Fibroblast of skin of left biceps (primary cell): Measurements from ENCODE around the gene LCOR.

Experiments
- DNase-seq, 2 experiments: peaks; one replicate each; pipeline ENCODE4 v3.0.0-alpha.2; 2013; ENCODE audit warnings: low read depth in 2 of 2

Gene LCOR

GRCh38 chr10:97011397-97011796 is 179.3 kb downstream of the LCOR start:
- DNase-seq: no peak

GRCh38 chr10:97012470-97012869 is 180.4 kb downstream of the LCOR start:
- DNase-seq: no peak

DNA sequence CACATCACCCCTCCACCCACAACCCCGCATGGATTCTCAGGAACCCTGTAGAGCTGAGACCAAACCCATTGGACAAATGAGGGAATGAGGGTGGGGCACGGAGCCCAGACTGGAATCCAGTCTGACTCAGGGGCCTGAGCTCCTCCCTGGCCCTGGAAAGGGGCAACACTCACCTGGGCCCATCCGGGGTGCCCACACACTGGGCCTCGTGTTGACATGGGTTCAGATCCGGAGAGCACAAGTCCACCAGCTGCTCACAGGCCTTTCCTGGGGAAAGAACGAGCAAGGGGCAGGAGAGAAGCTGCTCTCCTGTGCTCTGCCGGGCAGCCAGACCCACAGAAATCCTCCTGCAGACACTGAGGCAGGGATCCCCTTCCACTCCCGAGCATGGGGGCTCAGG is 181.5 kb downstream of the LCOR start:
- no peak for DNase-seq

- DNase-seq: no peak
Observed at GRCh38 chr10:97013983-97014382, 181.9 kb downstream of the LCOR start.

DNA sequence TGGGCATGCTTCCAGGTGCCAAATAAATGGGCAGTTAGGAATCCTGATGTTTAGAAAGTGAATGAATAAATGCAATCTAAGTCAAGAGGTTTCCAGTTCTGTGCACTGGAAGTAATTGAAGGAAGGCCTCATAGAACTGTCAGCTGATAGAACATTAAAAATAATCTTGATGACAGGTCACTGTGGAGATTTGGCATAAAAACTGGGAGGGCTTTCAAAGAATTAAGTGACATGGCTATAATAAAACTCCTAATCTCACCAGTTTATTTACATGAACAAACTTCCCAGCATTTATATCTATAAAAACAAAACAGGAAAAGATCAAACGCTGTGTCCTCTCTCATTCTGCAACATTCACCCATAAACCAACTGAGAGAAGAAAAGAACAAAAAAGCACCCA is 183.1 kb downstream of the LCOR start:
- no peak for DNase-seq

- DNase-seq: no peak
Observed at GRCh38 chr10:97016728-97017473, 184.8 kb downstream of the LCOR start.

DNA sequence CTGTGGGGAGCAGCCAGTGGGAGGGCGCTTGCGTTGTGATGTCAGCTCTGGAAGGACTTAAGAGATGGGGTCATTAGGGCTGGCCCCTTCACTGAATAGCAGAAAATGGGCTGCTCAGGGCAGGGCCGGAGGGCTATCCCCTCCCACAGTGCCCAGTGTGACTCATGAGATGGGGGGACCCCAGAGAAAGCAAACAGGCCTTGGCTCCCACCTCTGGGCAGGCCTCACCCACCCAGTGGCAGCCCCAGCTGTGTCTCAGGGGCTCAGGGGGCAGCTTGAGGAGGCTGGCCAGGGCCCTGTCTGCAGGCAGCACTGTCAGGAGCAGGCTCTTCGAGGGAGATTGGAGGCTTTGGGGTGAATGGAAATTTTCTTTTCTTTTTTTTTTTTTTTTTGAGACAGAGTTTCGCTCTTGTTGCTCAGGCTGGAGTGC is 185.4 kb downstream of the LCOR start:
- no peak for DNase-seq

- no peak for DNase-seq
Observed at GRCh38 chr10:97018251-97019212, 186.4 kb downstream of the LCOR start.

GRCh38 chr10:97019213-97019844 is 187.2 kb downstream of the LCOR start:
- DNase-seq: no peak

DNA sequence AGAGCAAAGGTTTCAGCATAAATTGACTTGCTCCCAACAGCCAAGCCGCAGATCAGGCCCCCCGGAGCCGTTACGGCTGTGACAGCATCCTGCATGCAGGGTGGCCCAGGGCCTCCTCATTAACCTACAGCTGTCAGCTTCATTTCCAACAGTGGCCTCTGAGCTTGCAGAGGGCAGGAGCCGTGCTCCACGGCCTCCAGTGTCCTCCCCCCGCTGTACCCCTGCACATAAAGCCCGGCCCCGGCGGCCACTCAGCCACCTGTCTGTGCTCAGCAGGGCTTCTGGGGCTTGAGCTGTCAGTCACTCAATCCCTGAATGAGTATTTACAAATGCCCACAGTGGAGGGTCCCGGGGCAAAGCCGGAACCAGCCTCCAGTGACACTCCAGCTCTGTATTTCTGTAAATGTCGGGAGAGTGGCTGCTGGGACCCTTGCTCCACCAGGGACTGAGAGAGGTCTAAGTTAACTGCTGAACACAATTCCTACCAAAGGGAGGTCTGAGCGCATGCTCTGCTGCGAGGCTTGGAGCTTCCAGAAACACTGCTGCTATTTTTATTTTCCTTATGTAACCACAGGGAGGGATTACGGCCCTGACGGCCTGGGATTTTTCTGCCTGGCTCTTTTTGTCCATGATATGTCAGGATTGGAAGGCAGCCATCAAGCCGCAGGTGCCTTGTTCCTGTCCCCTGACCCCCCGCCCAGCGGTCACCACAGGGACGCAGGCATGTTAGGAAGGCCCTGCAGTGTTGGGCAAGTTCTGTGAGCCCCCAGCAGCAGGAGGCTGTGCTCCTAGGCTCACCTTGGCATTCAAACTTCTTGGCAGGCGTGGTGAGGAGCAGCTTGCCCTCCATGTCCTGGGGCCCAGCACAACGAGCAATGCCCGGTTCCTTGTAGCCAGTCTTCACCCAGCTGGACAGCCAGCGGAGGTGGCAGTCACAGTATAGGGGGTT is 188.6 kb downstream of the LCOR start:
- no peak for DNase-seq

- no peak for DNase-seq
Observed at GRCh38 chr10:97022616-97023015, 190.5 kb downstream of the LCOR start.

DNA sequence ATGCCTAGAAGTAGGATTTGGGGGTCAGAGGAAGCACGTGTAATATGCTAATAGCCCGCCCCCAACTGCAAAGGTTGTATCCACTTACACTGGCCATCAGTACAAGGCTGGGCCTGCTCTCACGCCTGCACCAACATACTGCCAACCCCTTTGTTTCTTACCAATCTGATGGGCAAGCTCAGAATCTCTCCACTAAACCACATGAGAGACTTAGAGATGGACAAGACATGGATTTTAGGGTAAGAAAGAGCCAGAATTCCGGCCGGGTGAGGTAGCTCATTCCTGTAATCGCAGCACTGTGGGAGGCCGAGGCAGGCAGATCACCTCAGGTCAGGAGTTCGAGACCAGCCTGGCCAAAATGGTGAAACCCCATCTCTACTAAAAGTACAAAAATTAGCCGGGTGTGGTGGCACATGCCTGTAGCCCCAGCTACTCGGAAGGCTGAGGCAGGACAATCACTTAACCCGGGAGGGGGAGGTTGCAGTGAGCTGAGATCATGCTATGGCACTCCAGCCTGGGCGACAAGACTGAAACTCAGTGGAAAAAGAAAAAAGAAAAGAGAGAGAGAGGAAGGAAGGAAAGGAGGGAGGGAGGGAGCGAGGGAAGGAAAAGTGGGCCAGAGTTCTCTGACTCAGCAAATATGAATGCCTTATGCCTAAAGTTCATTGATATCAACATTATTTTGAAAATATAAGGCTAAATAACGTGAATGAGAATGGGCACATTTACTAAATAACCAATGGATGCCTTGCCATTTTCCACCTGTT is 191.5 kb downstream of the LCOR start:
- no peak for DNase-seq

DNA sequence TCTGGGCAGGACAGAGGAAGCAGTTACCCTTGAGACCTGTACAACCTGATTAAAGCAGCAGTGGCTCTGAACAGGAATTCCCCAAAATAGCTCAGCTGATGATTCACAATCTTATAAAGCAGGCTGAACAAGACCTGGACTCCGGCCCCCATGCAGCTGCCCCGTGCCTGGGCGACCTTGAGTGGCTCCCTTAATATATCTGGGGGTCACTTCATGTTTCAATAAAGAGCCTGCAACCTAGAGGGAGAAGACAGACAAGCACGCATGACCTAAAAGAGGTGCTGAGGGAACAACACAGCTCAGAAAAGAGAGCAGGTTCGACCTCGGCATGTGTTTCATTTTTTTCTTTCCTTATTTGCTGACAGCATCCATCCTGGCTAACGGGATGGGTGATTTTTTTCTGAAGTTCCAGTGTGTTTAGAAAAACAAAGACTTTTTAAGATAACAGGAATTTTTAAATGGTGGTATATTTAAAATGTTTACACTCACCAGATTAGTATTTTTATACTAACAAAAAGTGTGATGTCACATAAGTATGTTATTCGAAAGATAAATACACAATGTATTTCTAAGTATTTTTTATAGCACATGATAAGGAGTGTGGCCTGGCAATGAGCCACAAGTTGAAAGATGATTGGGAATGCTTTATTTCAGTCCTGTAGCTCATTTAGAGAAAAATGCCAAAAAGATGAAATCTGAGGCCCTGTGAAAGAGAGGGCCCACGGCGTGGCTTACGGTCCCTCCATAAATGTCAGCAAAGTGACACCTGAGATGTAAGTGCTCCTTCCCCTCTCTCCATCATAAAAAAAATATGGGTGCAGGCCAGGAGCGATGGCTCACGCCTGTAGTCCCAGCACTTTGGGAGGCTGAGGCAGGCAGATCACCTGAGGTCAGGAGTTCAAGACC is 192.3 kb downstream of the LCOR start:
- no peak for DNase-seq

DNA sequence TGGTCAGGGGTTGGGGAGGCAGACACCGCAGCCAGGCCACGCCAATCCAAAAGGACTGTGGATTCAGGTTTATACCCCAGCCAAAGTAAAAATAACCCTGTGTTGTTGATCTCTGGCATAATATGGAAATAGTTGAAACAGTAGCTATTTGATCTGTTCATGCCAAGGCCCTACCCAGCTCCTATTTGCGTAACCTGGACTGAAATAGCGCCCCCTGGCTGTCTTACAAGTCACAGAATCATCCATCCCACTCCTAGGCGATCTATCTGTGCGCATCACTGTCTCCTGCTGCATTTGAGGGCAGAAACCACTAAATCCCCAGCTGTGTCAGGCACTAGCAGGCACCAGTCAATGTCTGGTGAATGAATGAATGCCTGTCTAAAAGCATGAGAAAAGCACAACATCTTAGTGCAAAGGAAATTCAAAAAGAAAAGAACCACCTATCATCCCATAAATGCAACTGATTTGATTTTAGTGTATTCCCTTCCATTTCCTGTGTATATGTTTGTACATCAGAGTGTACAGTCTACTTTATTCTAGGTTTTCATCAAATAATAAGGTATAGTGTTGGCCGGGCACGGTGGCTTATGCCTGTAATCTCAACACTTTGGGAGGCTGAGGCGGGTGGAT is 193.6 kb downstream of the LCOR start:
- DNase-seq: no peak

DNA sequence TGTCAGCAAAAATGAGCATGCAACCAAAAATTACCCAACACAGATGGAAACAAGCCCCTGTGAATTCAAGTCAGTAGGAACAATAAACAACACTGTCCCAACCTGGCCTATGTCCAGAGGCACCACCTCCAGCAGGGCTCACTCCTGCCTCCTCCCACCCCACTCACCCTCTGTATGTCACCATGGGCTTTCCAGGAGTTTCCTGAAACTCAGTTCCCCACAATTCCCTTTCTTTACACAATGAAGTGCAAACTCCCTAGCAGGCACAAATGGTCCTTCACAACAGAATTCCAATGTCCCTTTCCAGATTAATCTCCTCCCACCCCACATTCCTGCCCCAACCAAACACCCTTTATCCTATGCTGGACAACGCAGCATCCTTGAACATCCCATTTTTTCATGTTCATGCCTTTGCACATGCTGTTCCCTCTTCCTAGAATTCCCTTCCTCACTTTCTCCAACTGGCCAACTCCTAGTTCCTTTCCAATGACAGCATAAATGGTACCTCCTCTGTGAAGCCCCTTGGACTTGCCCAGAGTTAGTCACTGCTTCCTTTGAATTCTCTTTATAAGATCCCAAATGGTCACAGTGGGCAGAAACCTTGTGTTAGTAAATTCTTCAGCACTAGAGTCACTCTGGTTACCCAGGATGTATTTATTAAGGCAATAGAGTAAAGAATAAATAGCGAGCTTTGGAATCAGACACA is 196.2 kb downstream of the LCOR start:
- no peak for DNase-seq

- DNase-seq: no peak
Observed at GRCh38 chr10:97028832-97029178, 196.7 kb downstream of the LCOR start.

DNA sequence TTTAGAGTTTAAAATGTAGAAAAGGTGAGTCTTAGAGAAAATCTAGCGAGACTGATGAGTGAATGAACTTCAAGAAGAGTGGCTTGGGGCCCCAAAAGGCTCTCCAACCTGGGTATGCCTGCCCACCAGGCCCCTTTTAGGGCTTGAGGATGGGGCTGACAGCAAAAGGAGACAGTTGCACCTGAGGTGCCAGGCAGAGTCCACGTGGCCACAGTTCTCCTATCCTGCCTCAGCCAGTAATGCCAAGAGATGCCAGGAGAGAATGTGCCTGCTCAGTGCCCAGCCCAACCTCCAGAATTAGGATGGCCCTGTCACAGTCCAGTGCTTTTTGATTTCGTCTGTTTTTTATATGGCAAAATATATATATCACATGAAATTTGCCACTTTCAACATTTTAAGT is 197.2 kb downstream of the LCOR start:
- DNase-seq: no peak

DNA sequence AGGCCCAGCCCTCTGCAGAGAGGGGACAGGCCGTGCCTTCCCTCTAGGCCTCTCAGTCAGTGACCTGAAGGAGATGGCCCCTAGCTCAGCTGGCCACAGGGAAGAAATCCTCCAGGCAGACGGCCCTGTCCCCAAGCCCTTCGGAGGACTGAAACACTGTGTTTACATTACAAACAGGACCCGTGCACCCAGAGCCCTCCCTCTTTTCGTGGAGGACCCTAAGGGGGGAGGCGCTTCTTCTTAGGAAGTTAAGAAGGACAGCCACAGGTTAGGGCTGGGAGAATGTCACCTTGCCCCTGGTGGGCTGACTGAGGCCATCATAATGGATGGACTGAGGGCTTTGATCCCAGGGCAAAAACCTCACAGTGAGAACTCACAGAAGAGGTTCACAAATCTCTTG is 198.8 kb downstream of the LCOR start:
- DNase-seq: no peak
